GM18505 (cell line): Measurements from ENCODE around the gene GPATCH2L.

Experiments
- ATAC-seq: cut with Tn5 transposase; IDR thresholded peaks from one replicate; pipeline ENCODE4 v1.9.1; 2021; ENCODE audit not compliant: unreplicated experiment
- POLR2A ChIP-seq: IDR thresholded peaks from 4 replicates; pipeline ENCODE4 v1.6.1; 2011; ENCODE audit warnings: borderline replicate concordance; ENCODE audit not compliant: insufficient read depth, insufficient read length; ENCODE audit errors: extremely low read depth

Gene GPATCH2L

DNA sequence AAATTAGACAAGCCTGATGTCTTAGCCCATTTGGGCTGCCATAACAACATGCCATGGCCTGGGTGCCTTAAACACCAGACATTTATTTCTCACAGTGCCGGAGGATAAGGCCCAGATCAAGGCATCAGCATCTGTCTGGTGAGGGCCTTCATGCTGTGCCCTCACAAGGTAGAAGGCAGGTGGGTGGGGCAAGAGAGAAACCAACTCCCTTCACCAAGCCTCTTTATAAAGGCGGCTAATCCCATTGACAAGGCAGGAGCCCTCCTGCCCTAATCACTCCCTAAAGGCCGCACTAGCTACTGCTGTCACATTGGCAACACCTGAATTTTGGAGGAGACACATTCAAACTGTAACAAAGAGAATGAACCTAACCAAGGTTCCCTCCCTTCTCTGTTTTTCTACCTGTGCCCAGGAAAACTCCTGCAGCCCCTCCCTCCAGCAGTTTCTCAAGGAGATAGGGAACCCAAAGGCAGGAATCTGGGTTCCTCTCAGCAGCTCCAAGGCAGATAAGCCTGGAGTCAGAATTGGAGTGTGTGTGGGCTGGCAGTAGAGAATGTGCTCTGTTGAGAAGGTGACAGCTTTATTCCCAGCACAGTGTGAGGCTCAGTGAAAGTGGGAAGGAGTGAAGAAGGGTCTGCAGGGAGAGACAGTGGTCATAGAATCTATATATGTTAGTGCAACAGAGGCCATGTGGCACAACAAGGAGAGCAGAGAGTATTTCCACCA is 21.7 kb upstream of the GPATCH2L start:
- no peak for TF ChIP-seq POLR2A
- no peak for ATAC-seq

DNA sequence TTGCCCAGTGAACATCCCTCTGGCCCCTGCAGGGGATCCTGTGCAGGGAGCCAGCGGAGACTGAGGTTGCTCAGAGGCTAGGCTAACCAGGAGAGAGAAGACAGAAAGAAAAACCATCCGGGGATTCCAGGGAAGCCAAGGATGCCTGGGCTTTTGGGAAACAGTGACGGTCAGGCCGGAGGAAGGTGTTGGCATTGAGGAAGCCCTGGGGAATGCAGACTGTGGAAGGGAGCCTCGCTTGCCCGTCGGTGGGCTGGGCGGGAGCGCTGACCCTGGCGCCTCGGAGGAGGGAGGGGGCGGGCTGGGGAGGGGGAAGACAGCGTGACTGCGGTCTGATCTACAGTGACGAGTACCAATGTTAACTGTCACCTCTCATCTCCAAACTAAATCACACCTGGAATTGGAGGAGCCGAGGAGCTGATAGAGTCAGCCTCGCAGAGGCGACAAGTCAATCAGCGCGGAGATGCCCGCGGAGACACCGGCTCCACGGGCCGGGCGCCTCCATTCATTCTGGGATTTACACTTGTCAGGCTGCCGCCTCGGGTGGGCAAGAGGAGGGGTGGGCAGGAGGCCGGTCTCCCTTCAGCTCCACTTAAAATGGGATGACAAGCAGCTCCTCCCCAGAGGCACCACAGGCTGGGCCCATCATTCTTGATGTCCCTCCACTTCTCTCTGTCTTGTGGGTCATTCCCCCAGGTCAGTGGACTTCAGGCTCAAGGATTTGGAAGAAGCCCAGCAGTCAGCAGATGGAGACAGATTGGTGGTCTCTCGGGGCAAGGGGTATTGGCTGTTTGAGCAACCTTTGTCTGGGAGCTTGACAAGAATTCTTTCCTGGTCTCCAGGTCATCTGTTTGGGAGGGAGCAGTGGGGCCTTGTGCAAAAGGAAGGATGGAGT is 20.4 kb upstream of the GPATCH2L start:
- ATAC-seq = no peak

GRCh38 chr14:76133103-76133502 is 18.6 kb upstream of the GPATCH2L start:
- TF ChIP-seq POLR2A = no peak
- no peak for ATAC-seq

More for the DNA sequence above, 20.4 kb upstream of the GPATCH2L start:
- no peak for TF ChIP-seq POLR2A

GRCh38 chr14:76134231-76134630 is 17.5 kb upstream of the GPATCH2L start:
- TF ChIP-seq POLR2A = no peak
- ATAC-seq = no peak

DNA sequence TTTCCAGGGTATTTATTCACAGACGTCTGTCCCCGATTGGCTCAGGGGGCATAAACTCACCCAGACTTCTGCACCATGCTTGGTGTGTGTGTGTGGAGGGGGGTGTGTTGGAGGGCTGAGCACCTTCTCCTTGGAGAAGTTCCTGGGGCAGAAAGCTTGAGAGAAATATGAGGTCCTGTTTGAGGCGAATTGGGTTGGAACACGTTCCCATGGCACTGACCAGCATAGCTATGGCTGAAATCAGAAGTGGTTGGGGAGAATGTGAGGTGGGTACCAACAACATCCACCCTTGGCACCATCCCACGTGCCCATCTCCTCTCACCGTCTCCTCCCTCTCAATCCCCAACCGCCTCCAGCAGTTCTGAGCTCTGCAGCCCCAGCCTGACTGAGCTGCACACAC is 16.0 kb upstream of the GPATCH2L start:
- no peak for ATAC-seq
- no peak for TF ChIP-seq POLR2A

DNA sequence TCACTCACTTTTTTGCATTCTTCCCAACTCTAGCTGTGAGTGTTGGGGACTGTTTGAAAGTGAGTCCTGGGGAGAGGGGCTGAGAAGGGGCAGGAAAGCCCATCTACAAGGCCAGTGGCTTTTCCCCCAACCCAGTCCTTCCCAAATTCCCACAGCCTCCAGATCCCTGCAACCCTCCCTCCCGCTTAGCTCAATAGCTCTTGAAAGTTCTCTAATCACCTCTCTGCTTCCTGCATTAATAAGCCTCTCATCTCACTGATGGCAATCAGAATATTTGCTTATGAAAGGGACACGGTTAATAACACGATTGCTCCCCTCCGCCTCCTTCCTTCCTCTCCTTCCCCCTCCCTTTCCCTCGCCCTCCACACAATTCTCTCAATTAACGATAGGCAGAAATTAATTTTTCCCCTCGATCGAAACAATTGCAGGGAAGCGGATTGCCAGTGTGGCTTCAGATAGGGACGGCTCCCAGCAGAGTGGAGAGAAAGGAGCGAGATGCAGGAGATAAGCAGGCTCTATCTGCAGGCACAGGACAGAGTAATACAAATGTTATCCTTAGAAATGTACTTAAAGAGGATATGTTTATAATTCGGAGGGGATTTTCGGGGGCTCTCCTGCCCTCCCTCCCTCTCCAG is 15.1 kb upstream of the GPATCH2L start:
- no peak for TF ChIP-seq POLR2A
- ATAC-seq = no peak

GRCh38 chr14:76138119-76138757 is 13.5 kb upstream of the GPATCH2L start:
- no peak for ATAC-seq
- no peak for TF ChIP-seq POLR2A

- no peak for ATAC-seq
- TF ChIP-seq POLR2A = no peak
Observed at GRCh38 chr14:76138758-76139723, 12.7 kb upstream of the GPATCH2L start.

- no peak for TF ChIP-seq POLR2A
- ATAC-seq = no peak
Observed at GRCh38 chr14:76143642-76144041, 8.1 kb upstream of the GPATCH2L start.

DNA sequence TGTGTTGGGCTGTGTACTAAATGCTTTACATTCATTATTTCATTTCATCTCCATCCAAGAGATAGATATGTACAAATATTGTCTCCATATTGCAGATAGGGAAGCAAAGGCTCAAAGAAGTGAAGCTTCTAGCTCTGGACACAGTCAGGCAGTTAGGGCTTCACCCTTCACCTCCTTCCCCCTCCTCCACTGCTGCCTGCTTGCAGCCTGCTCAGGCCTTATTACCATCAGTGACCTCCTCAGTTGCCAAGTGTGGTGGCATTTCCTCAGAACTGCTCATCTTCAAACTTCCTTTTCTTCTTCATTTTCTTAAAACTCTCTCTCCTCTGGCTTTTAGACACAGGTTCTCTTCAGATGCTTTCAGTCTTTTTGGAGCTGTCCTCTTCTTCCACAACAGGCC is 4.7 kb upstream of the GPATCH2L start:
- ATAC-seq = no peak
- TF ChIP-seq POLR2A = no peak

DNA sequence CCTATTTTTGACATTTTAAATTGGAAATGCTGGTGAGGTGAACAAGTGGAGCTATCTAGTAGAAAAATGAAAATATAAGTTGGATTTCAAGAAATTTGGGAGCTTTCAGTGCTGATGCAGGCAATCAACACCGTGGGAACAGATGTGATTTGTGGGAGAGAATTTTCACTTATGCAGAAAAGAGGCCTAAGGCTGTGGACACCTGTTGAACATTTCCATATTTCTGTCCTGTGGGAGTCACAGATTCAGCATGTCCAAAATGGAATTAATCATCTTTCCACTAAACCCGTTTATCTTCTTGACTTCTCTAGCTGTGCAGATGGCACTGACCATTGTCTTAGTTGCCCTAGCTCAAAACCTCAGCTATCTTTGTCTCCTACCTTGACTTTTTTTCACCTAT is 2.5 kb upstream of the GPATCH2L start:
- ATAC-seq = no peak
- no peak for TF ChIP-seq POLR2A

GRCh38 chr14:76152333-76152681 is 585 bp downstream of the GPATCH2L start:
- TF ChIP-seq POLR2A = no peak
- ATAC-seq = peak; percentile 56
